ENCODE measurements around the gene INTS1. TPM values are rescaled to one million over a fixed set of nuclear protein-coding genes. Genes with fewer than 3 reads are reported as not detected.

Gene INTS1
- total RNA-seq, 2 experiments from 2014 or later, result 91.0 to 91.5 TPM

GRCh38 chr7:1545417-1546246 lies 41.4 kb upstream of the INTS1 start:
- ATAC-seq (ENCODE audit: poor library complexity) (no peak), DNase-seq (no peak)
- Mint-ChIP-seq H3K27me3 (no peaks in the 10 kb centered on the region), H3K36me3 (ENCODE audit: low read depth) (peaks cover 21% of the 10 kb centered on the region), H3K4me1 (ENCODE audit: low read depth) (no peaks in the 10 kb centered on the region), H3K9me3 (no peaks in the 10 kb centered on the region), H3K4me3 (no peak overlapping the region), H3K27ac (no peak overlapping the region)
- Histone ChIP-seq H3K4me3 (ENCODE audit: low read length) (no peak overlapping the region), H3K27ac (ENCODE audit: low read depth in 1 of 2, low read length in 2 of 2) (no peak overlapping the region), H3K9me3 (ENCODE audit: control insufficient read depth in 1 of 2, insufficient read depth in 1 of 2, low read length in 2 of 2) (no peaks in the 10 kb centered on the region), H3K36me3 (ENCODE audit: insufficient read depth, low read length) (peaks cover 21% of the 10 kb centered on the region), H3K27me3 (ENCODE audit: control insufficient read depth in 1 of 2, insufficient read depth in 2 of 2, low read length in 2 of 2) (no peaks in the 10 kb centered on the region), H3K4me1 (ENCODE audit: insufficient read depth, low read length) (no peaks in the 10 kb centered on the region)
- TF ChIP-seq, protein P1, sequence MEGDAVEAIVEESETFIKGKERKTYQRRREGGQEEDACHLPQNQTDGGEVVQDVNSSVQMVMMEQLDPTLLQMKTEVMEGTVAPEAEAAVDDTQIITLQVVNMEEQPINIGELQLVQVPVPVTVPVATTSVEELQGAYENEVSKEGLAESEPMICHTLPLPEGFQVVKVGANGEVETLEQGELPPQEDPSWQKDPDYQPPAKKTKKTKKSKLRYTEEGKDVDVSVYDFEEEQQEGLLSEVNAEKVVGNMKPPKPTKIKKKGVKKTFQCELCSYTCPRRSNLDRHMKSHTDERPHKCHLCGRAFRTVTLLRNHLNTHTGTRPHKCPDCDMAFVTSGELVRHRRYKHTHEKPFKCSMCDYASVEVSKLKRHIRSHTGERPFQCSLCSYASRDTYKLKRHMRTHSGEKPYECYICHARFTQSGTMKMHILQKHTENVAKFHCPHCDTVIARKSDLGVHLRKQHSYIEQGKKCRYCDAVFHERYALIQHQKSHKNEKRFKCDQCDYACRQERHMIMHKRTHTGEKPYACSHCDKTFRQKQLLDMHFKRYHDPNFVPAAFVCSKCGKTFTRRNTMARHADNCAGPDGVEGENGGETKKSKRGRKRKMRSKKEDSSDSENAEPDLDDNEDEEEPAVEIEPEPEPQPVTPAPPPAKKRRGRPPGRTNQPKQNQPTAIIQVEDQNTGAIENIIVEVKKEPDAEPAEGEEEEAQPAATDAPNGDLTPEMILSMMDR (IDR thresholded peaks at IDR 0.05), result no peak
- ChIA-PET CTCF (no interaction called here), POLR2A (no interaction called here)
- intact Hi-C loops (cut with DNase I, micrococcal nuclease), result loop anchor here in 1 of 2 experiments (5.0 kb wide), 1 partner anchor 38 kb away; no protein-coding TSS in a partner anchor

DNA sequence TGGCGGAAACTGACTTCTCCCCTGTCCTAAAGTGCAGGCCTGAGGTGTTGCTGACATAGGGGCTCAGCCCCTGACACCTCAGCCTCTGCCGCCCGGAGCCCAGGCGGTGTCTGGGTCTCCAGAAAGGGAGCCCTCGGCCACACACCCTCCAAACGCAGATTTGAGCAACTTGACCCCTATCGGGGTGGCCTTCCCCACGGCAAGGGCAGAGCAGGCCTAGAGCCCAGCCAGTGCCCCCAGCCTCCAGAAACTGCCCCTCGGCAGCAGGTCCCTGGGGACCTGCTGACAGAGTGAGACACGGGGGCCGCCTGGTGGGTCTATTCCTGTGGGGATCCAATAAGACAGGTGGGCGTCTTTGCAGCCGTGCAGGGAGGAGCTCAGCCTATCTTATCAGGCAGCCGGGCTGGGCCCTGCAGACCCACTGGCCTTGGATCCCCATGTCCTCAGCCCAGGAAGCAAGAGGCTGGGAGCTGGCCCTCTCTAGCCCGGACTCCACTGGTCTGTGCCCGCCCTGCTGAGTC lies 40.8 kb upstream of the INTS1 start:
- Histone ChIP-seq H3K27me3 (ENCODE audit: control insufficient read depth in 1 of 2, insufficient read depth in 2 of 2, low read length in 2 of 2) (no peaks in the 10 kb centered on the region), H3K4me1 (ENCODE audit: insufficient read depth, low read length) (no peaks in the 10 kb centered on the region), H3K4me3 (ENCODE audit: low read length) (no peak overlapping the region), H3K9me3 (ENCODE audit: control insufficient read depth in 1 of 2, insufficient read depth in 1 of 2, low read length in 2 of 2) (no peaks in the 10 kb centered on the region), H3K27ac (ENCODE audit: low read depth in 1 of 2, low read length in 2 of 2) (no peak overlapping the region), H3K36me3 (ENCODE audit: insufficient read depth, low read length) (peaks cover 26% of the 10 kb centered on the region)
- intact Hi-C loops (cut with DNase I, micrococcal nuclease), result loop anchor here in 1 of 2 experiments (5.0 kb wide), 1 partner anchor 38 kb away; no protein-coding TSS in a partner anchor
- TF ChIP-seq, protein P1 (IDR thresholded peaks at IDR 0.05), result no peak
- CTCF ChIA-PET, result no interaction called here
- POLR2A ChIA-PET, result no interaction called here
- no peak overlapping the region for H3K4me3 Mint-ChIP-seq
- peaks cover 25% of the 10 kb centered on the region for H3K36me3 Mint-ChIP-seq (ENCODE audit: low read depth)
- H3K27me3 Mint-ChIP-seq, result no peaks in the 10 kb centered on the region
- no peak overlapping the region for H3K27ac Mint-ChIP-seq
- ATAC-seq (ENCODE audit: poor library complexity) (no peak), DNase-seq (no peak)
- H3K9me3 Mint-ChIP-seq, result no peaks in the 10 kb centered on the region
- H3K4me1 Mint-ChIP-seq (ENCODE audit: low read depth), result no peaks in the 10 kb centered on the region

DNA sequence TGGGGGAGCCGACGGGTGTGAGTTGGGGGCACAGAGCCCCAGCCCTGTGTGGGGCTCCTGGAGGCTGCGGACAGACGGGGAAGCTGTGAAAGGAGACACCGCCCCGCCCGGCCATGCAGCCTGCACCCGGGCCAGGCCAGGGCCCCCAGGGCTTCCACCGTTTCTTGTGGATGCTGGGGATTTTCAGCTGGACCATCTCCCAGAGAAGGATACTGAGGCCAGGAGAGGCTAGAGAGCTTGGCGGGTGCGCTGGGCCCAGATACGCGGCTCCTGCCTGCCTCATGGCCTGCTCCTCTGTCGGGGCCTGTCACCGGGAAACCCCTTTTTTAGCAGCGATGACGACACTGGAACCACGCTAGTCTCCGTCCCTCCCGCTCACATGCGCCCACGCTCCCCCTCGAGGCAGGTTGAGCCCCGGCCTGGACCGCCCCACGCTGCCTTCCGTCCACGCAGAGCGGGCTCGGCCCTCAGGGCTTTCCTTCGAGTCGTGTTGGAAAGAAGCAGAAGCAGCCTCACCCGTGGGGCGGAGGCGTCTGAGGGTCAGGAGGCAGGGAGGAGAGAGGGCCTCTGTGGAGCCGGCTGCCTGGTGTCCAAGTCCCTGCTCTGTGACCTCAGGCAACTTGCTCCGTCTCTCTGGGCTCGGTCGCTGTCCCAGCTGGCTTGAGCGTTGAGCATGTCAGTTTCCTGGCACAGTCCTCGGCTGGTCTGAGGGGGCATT lies 40.1 kb upstream of the INTS1 start:
- Histone ChIP-seq H3K4me1 (ENCODE audit: insufficient read depth, low read length) (no peaks in the 10 kb centered on the region), H3K9me3 (ENCODE audit: control insufficient read depth in 1 of 2, insufficient read depth in 1 of 2, low read length in 2 of 2) (no peaks in the 10 kb centered on the region), H3K27me3 (ENCODE audit: control insufficient read depth in 1 of 2, insufficient read depth in 2 of 2, low read length in 2 of 2) (no peaks in the 10 kb centered on the region), H3K27ac (ENCODE audit: low read depth in 1 of 2, low read length in 2 of 2) (no peak overlapping the region), H3K4me3 (ENCODE audit: low read length) (no peak overlapping the region), H3K36me3 (ENCODE audit: insufficient read depth, low read length) (peaks cover 32% of the 10 kb centered on the region)
- H3K9me3 Mint-ChIP-seq, result no peaks in the 10 kb centered on the region
- H3K27ac Mint-ChIP-seq, result no peak overlapping the region
- ChIA-PET POLR2A (interaction anchor here (0.9 kb wide), 2 partner anchors 9 to 12 kb away, joined by 3 to 4 read pairs; no protein-coding TSS in a partner anchor), CTCF (interaction anchor here (1.1 kb wide), 1 partner anchor 12 kb away, joined by 5 read pairs; the partner anchor contains the start of gene TMEM184A)
- peaks cover 25% of the 10 kb centered on the region for H3K36me3 Mint-ChIP-seq (ENCODE audit: low read depth)
- DNase-seq (peak in 2 of 14 experiments; percentile 33 to 59), ATAC-seq (ENCODE audit: poor library complexity) (no peak)
- no peak overlapping the region for H3K4me3 Mint-ChIP-seq
- intact Hi-C loops (cut with DNase I, micrococcal nuclease), result no loop called here
- H3K4me1 Mint-ChIP-seq (ENCODE audit: low read depth), result no peaks in the 10 kb centered on the region
- no peaks in the 10 kb centered on the region for H3K27me3 Mint-ChIP-seq
- TF ChIP-seq, protein P1 (IDR thresholded peaks at IDR 0.05), result no peak
